ENCODE results near the gene ZBTB12. TPM values are rescaled to one million over a fixed set of nuclear protein-coding genes. Genes with fewer than 3 reads are reported as not detected.
A peak's percentile ranks its signal among the peaks of the same experiment; 100 is the strongest.

Gene ZBTB12
- total and polyA plus RNA-seq, 10 of the 15 experiments (the other 5 are each of a cell fraction or from before 2014, with no cell fraction given), result 0.81 to 4.5 (median 1.7) TPM; not detected in 4

DNA sequence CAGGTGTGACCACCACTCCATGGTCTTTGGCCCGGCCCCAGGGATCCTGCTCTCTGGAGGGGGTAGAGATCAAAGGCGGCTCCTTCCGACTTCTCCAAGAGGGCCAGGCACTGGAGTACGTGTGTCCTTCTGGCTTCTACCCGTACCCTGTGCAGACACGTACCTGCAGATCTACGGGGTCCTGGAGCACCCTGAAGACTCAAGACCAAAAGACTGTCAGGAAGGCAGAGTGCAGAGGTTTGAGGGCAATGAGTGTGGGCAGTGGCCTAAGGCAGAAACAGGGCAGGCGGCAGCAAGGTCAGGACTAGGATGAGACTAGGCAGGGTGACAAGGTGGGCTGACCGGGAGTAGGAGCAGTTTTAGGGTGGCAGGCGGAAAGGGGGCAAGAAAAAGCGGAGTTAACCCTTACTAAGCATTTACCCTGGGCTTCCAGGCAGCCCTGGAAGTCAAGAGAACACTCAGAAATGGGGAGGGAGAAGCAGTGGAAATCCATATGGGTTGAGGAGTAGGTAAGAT lies 44.5 kb upstream of the ZBTB12 start (continued):
- TF ChIP-seq, protein P1, sequence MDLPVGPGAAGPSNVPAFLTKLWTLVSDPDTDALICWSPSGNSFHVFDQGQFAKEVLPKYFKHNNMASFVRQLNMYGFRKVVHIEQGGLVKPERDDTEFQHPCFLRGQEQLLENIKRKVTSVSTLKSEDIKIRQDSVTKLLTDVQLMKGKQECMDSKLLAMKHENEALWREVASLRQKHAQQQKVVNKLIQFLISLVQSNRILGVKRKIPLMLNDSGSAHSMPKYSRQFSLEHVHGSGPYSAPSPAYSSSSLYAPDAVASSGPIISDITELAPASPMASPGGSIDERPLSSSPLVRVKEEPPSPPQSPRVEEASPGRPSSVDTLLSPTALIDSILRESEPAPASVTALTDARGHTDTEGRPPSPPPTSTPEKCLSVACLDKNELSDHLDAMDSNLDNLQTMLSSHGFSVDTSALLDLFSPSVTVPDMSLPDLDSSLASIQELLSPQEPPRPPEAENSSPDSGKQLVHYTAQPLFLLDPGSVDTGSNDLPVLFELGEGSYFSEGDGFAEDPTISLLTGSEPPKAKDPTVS (IDR thresholded peaks at IDR 0.05; ENCODE audit: low read depth, low read length), result no peak

DNA sequence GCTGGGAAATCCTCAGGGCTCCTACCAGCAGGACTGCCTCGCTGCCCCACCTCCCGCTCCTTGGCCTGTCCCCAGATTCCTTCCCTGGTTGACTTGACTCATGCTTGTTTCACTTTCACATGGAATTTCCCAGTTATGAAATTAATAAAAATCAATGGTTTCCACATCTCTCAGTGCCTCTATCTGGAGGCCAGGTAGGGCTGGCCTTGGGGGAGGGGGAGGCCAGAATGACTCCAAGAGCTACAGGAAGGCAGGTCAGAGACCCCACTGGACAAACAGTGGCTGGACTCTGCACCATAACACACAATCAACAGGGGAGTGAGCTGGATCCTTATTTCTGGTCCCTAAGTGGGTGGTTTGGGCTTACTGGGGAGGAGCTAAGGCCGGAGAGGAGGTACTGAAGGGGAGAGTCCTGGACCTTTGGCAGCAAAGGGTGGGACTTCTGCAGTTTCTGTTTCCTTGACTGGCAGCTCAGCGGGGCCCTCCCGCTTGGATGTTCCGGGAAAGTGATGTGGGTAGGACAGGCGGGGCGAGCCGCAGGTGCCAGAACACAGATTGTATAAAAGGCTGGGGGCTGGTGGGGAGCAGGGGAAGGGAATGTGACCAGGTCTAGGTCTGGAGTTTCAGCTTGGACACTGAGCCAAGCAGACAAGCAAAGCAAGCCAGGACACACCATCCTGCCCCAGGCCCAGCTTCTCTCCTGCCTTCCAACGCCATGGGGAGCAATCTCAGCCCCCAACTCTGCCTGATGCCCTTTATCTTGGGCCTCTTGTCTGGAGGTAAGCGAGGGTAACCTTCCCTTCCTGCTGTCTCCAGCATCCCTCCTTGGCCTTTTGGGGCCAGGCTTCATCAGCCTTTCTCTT lies 43.9 kb upstream of the ZBTB12 start, which contains the start of gene CFB:
TSS of gene CFB (plus strand) at position 589 of the 863 bp plus-strand sequence. CDS start at position 716, 127 bp downstream.
- DNase-seq (ENCODE audit: low read depth, low spot score) (no peak), ATAC-seq (no peak; the same call in 2 of the 3 replicates), FAIRE-seq (no peak)
- no peak within 1 kb of the TSS for H3K27ac ChIP-seq (ENCODE audit: control insufficient read depth, insufficient read depth)
- H4K20me1 ChIP-seq (ENCODE audit: control insufficient read depth, insufficient read depth), result no peaks in the 10 kb centered on the region
- peaks cover 3% of the 10 kb centered on the region; the same call in 1 of the 2 replicates for H3K4me1 ChIP-seq (ENCODE audit: control insufficient read depth, insufficient read depth, low read length)
- 27% methylated on average over 11 of the region's 11 CpGs for WGBS (ENCODE audit: insufficient coverage, insufficient replicate concordance, low lambda C conversion rate, missing lambda C conversion rate)
- TF ChIP-seq RFX5 (IDR thresholded peaks at IDR 0.05; ENCODE audit: low read depth, low read length) (no peak), EED (IDR thresholded peaks at IDR 0.05; ENCODE audit: low read depth) (no peak), BRCA1 (IDR thresholded peaks at IDR 0.05; ENCODE audit: low read depth, low read length) (no peak), JUNB (IDR thresholded peaks at IDR 0.05) (0 out of 2 replicates have a peak, but pooled peaks have one; percentile 24), DPF2 (IDR thresholded peaks at IDR 0.05) (no peak)
- TF ChIP-seq, protein P2, sequence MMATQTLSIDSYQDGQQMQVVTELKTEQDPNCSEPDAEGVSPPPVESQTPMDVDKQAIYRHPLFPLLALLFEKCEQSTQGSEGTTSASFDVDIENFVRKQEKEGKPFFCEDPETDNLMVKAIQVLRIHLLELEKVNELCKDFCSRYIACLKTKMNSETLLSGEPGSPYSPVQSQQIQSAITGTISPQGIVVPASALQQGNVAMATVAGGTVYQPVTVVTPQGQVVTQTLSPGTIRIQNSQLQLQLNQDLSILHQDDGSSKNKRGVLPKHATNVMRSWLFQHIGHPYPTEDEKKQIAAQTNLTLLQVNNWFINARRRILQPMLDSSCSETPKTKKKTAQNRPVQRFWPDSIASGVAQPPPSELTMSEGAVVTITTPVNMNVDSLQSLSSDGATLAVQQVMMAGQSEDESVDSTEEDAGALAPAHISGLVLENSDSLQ (IDR thresholded peaks at IDR 0.05), result 0 out of 2 replicates have a peak, but pooled peaks have one; percentile 22
- BruUV-seq (replicated peaks), result no TSS peak
- no peak within 1 kb of the TSS for H3K9ac ChIP-seq (ENCODE audit: control insufficient read depth, insufficient read depth, low read length)
- SMC1A ChIA-PET (ENCODE audit: uncharacterized antibody, unreplicated experiment), result no interaction called here
- H3K79me2 ChIP-seq (ENCODE audit: control insufficient read depth, insufficient read depth, low read length), result no peaks in the 10 kb centered on the region
- no peak within 1 kb of the TSS for H3K4me3 ChIP-seq
- H2AFZ ChIP-seq (ENCODE audit: control insufficient read depth, low read depth, low read length), result no peak within 1 kb of the TSS
- POLR2A ChIA-PET, result interaction anchor here (0.5 kb wide), 1 partner anchor 113 kb away, joined by 7 read pairs; no protein-coding TSS in a partner anchor
- H3K36me3 ChIP-seq (ENCODE audit: control insufficient read depth in 2 of 2, insufficient read depth in 2 of 2, low read length in 1 of 2), result no peaks in the 10 kb centered on the region
- intact Hi-C loops (cut with micrococcal nuclease; ENCODE audit: unreplicated experiment) (no loop called here), in situ Hi-C loops (cut with MboI) (no loop called here)
- RAD21 ChIA-PET (ENCODE audit: unreplicated experiment), result no interaction called here
- no peak within 1 kb of the TSS for H3K4me2 ChIP-seq (ENCODE audit: control insufficient read depth, insufficient read depth)
- peaks cover 0 to 3% of the 10 kb centered on the region in 2 experiments; a peak in 3 of 4 replicates for H3K27me3 ChIP-seq (replicated peaks in 1 of 2; ENCODE audit: control insufficient read depth in 2 of 2, insufficient read depth in 2 of 2, low read length in 1 of 2)
- H3K9me3 ChIP-seq (replicated peaks; ENCODE audit: control insufficient read depth, insufficient read depth, low read length), result no peaks in the 10 kb centered on the region
- CTCF ChIA-PET, result interaction anchor here (0.8 kb wide), 1 partner anchor 76 kb away, joined by 3 read pairs; no protein-coding TSS in a partner anchor

All from GM12878 (cell line).